A375 (cell line): ENCODE measurements around the gene SERPINB12. TPM values are rescaled to one million over a fixed set of nuclear protein-coding genes. Genes with fewer than 3 reads are reported as not detected.

Experiments
- total RNA-seq: library from RNA; depleted of rRNA; stranded (reverse); fragments of >200 nt; shearing (Covaris generic); gene quantifications from 2 replicates; pipeline ENCODE4 v1.2.3, GENCODE V29; 2014; rRNA removed

The SERPINB12 gene, protein sequence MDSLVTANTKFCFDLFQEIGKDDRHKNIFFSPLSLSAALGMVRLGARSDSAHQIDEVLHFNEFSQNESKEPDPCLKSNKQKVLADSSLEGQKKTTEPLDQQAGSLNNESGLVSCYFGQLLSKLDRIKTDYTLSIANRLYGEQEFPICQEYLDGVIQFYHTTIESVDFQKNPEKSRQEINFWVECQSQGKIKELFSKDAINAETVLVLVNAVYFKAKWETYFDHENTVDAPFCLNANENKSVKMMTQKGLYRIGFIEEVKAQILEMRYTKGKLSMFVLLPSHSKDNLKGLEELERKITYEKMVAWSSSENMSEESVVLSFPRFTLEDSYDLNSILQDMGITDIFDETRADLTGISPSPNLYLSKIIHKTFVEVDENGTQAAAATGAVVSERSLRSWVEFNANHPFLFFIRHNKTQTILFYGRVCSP
- total RNA-seq: not detected in 2 replicates

DNA sequence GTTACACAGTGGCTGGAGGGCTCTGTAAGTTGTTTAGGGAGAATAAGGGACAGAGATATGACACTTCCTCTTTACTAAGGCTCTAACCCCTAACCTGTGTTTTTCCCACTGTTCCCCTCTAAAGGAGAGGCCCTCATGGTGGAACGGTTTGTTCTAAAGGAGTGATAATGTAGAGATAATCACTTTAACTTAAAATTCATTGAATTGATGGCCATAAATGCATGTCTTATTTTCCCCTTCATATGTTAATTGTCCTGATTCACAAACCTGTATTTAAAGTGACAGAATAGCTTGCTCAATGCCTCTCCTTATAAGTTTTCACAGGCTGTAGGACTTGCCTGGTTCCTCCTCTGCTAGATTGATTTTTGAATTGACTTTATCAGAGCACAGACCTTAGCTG is at the start of gene SERPINB12:
Gene SERPINB12, plus strand, starts transcription at position 301 of the 400 bp plus-strand sequence. CDS start 13,791 bp downstream, outside the sequence.

DNA sequence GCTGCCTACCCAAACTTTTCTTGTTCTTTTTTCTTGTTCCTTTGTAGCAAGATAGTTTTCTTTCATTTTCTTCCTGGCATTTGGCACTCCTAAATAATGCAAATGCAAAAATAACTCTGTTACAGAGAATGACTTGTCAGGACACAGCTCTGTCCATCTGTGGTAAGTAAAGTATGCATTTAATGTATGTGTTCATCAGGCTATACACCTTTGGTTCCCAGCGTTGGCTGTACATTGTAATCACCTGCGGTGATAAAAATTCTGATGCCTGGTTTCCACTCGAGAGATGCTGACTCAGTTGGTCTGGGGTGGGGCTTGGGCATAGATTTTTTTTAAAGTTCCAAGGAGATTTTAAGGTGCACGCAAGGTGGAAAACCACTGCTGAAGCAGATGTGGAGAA is 44.8 kb downstream of the SERPINB12 start, which contains the start of gene SERPINB13:
Gene SERPINB13, plus strand, starts transcription at position 378 of the 400 bp plus-strand sequence. CDS start 1,325 bp downstream, outside the sequence.

Other genes with a start within 250 kb of the SERPINB12 start
- 3.4 and 4.1 TPM in 2 replicates for gene BCL2, start 222.6 kb upstream of the SERPINB12 start, total RNA-seq
- gene KDSR, start 175.2 kb upstream of the SERPINB12 start, total RNA-seq: 46.3 and 53.0 TPM in 2 replicates
- 23.0 and 32.8 TPM in 2 replicates for gene VPS4B, start 119.9 kb upstream of the SERPINB12 start, total RNA-seq
- gene SERPINB5, start 65.4 kb upstream of the SERPINB12 start, total RNA-seq: 0.15 and 0.45 TPM in 2 replicates
- not detected in 2 replicates for gene SERPINB13, start 45.0 kb downstream of the SERPINB12 start, total RNA-seq
- not detected in 2 replicates for gene SERPINB4, start 101.9 kb downstream of the SERPINB12 start, total RNA-seq
- gene SERPINB3, start 119.5 kb downstream of the SERPINB12 start, total RNA-seq: not detected in 2 replicates
- not detected in 2 replicates for gene SERPINB11, start 160.6 kb downstream of the SERPINB12 start, total RNA-seq
- 2.8 and 4.8 TPM in 2 replicates for gene SERPINB7, start 233.0 kb downstream of the SERPINB12 start, total RNA-seq